H1 (cell line): ENCODE results near the gene UBE2H. TPM values are rescaled to one million over a fixed set of nuclear protein-coding genes. Genes with fewer than 3 reads are reported as not detected.

Source experiments
- CTCF ChIA-PET: fragments of 300-600 bp; sonication (Branson Sonifier 250); formaldehyde crosslinking; loops from one replicate; lab custom pipeline; 2021; ENCODE audit not compliant: partially characterized antibody; lab: Charles Lee
- POLR2A ChIA-PET: fragments of 300-600 bp; sonication (Branson Sonifier 250); formaldehyde crosslinking; loops from one replicate; lab custom pipeline; 2021; ENCODE audit warnings: inconsistent platforms; ENCODE audit not compliant: partially characterized antibody; lab: Charles Lee
- DNase-seq, 2 experiments: peaks; one replicate each; pipeline versions ENCODE4 v3.0.0 to v3.0.0-alpha.2; 2010 to 2022; ENCODE audit warnings: low spot score in 2 of 2, low read depth in 1 of 2, mixed read lengths in 1 of 2
- FAIRE-seq: peaks from 2 replicates; lab custom pipeline; 2011; peaks lifted over from hg19 to GRCh38; lab: Jason Lieb, UNC
- H2AFZ ChIP-seq: 2 replicates; pipeline ENCODE4 v1.8.1; 2012; ENCODE audit warnings: low read length, inconsistent platforms
- H2AK5ac ChIP-seq: 2 replicates; pipeline ENCODE4 v1.6.1; 2013; ENCODE audit warnings: low read depth, low read length
- H2BK120ac ChIP-seq: replicated peaks from 2 replicates; pipeline ENCODE3; 2013; ENCODE audit warnings: low read depth, low read length, inconsistent platforms
- H2BK12ac ChIP-seq: 2 replicates; pipeline ENCODE4 v1.6.1; 2013; ENCODE audit warnings: low read depth, low read length
- H2BK15ac ChIP-seq: 2 replicates; pipeline ENCODE4 v1.6.1; 2013; ENCODE audit warnings: low read length
- H2BK20ac ChIP-seq: 2 replicates; pipeline ENCODE4 v1.6.1; 2013; ENCODE audit warnings: low read length
- H2BK5ac ChIP-seq: 2 replicates; pipeline ENCODE4 v1.6.1; 2013; ENCODE audit warnings: low read depth, low read length
- H3K14ac ChIP-seq: 2 replicates; pipeline ENCODE4 v1.6.1; 2013; ENCODE audit warnings: inconsistent platforms; ENCODE audit not compliant: insufficient read length
- H3K18ac ChIP-seq: 2 replicates; pipeline ENCODE4 v1.6.1; 2013; ENCODE audit warnings: low read length; ENCODE audit errors: extremely low read depth
- H3K23ac ChIP-seq: 2 replicates; pipeline ENCODE4 v1.6.1; 2013; ENCODE audit warnings: inconsistent platforms; ENCODE audit not compliant: insufficient read length
- H3K23me2 ChIP-seq: 2 replicates; pipeline ENCODE4 v1.6.1; 2013; ENCODE audit warnings: low read depth, low read length
- H3K27ac ChIP-seq: 2 replicates; pipeline ENCODE4 v1.6.1; 2011; ENCODE audit warnings: low read depth, low read length, inconsistent platforms
- H3K27me3 ChIP-seq, 4 experiments: replicated peaks in 1 of 4; 1 replicate in 1 of 4; 2 replicates in 3 of 4; pipeline versions ENCODE4 v1.6.1 to v1.8.1; 2011 to 2013; ENCODE audit warnings: low read length in 3 of 4, mild to moderate bottlenecking in 3 of 4, inconsistent platforms in 2 of 4, mixed read lengths in 2 of 4, moderate library complexity in 1 of 4; ENCODE audit not compliant: control insufficient read depth in 3 of 4, insufficient read depth in 3 of 4; ENCODE audit errors: extremely low read depth in 1 of 4
- H3K36me3 ChIP-seq, 4 experiments: 2 replicates each; pipeline versions ENCODE4 v1.6.1 to v1.8.1; 2011 to 2013; ENCODE audit warnings: mild to moderate bottlenecking in 4 of 4, low read length in 3 of 4, moderate library complexity in 2 of 4, control low read depth in 1 of 4, inconsistent platforms in 1 of 4; ENCODE audit not compliant: insufficient read depth in 4 of 4, control insufficient read depth in 2 of 4
- H3K4ac ChIP-seq: replicated peaks from 2 replicates; pipeline ENCODE3; 2013; ENCODE audit warnings: low read length, low read depth, mixed read lengths, inconsistent platforms; ENCODE audit not compliant: insufficient read length
- H3K4me1 ChIP-seq, 4 experiments: replicated peaks in 1 of 4; 1 replicate in 1 of 4; 2 replicates in 3 of 4; pipeline versions ENCODE4 v1.6.1 to v1.8.1; 2011 to 2013; ENCODE audit warnings: low read length in 3 of 4, inconsistent platforms in 2 of 4, mixed read lengths in 1 of 4; ENCODE audit not compliant: insufficient read depth in 4 of 4, control insufficient read depth in 3 of 4
- H3K4me2 ChIP-seq, 2 experiments: 2 replicates each; pipeline versions ENCODE4 v1.6.1 to v1.8.1; 2011 to 2013; ENCODE audit warnings: low read depth in 2 of 2, low read length in 2 of 2, control low read depth in 1 of 2, inconsistent platforms in 1 of 2, mild to moderate bottlenecking in 1 of 2; ENCODE audit not compliant: insufficient read depth in 1 of 2
- H3K4me3 ChIP-seq, 4 experiments: fragments of 200-600, 300-600 bp in 1 of 4; sonication (generic), shearing (Covaris generic), sonication (Bioruptor Twin) in 1 of 4; 2 replicates each; pipeline versions ENCODE4 v1.5.1 to v1.8.1; 2011 to 2016; ENCODE audit warnings: low read length in 4 of 4, low read depth in 3 of 4, control low read depth in 2 of 4, inconsistent platforms in 2 of 4, mild to moderate bottlenecking in 2 of 4, mixed read lengths in 1 of 4, moderate library complexity in 1 of 4; ENCODE audit not compliant: insufficient read depth in 2 of 4; ENCODE audit errors: extremely low read depth in 1 of 4
- H3K56ac ChIP-seq: replicated peaks from 2 replicates; pipeline ENCODE3; 2013; ENCODE audit warnings: low read depth, mild to moderate bottlenecking, mixed read lengths, low read length, inconsistent platforms; ENCODE audit not compliant: insufficient read length
- H3K79me1 ChIP-seq: 2 replicates; pipeline ENCODE4 v1.6.1; 2013; ENCODE audit warnings: low read depth, low read length, control low read depth
- H3K79me2 ChIP-seq, 2 experiments: 2 replicates each; pipeline versions ENCODE4 v1.6.1 to v1.8.1; 2012 to 2013; ENCODE audit warnings: low read length in 2 of 2, mild to moderate bottlenecking in 2 of 2, inconsistent platforms in 1 of 2; ENCODE audit not compliant: insufficient read depth in 2 of 2, control insufficient read depth in 1 of 2
- H3K9ac ChIP-seq, 4 experiments: replicated peaks in 1 of 4; 1 replicate in 1 of 4; 2 replicates in 3 of 4; pipeline versions ENCODE4 v1.6.1 to v1.8.1; 2011 to 2013; ENCODE audit warnings: low read depth in 3 of 4, low read length in 3 of 4, control low read depth in 2 of 4, mild to moderate bottlenecking in 2 of 4, moderate library complexity in 2 of 4, inconsistent platforms in 1 of 4; ENCODE audit errors: extremely low read depth in 1 of 4
- H3K9me3 ChIP-seq, 2 experiments: 2 replicates each; pipeline versions ENCODE4 v1.6.1 to v1.8.1; 2012 to 2013; ENCODE audit warnings: mild to moderate bottlenecking in 2 of 2, moderate library complexity in 2 of 2, control low read depth in 1 of 2, inconsistent platforms in 1 of 2, low read depth in 1 of 2, low read length in 1 of 2, mixed read lengths in 1 of 2; ENCODE audit not compliant: insufficient read depth in 2 of 2
- H4K20me1 ChIP-seq, 2 experiments: replicated peaks in 1 of 2; 2 replicates each; pipeline versions ENCODE3 to v1.8.1; 2011 to 2013; ENCODE audit warnings: inconsistent platforms in 2 of 2, low read length in 2 of 2, mild to moderate bottlenecking in 1 of 2; ENCODE audit not compliant: insufficient read depth in 2 of 2, control insufficient read depth in 1 of 2
- H4K5ac ChIP-seq: 2 replicates; pipeline ENCODE4 v1.6.1; 2013; ENCODE audit warnings: low read length, low read depth, mixed read lengths, inconsistent platforms; ENCODE audit not compliant: insufficient read length
- H4K8ac ChIP-seq: 2 replicates; pipeline ENCODE4 v1.8.0; 2013; ENCODE audit warnings: mild to moderate bottlenecking, moderate library complexity, low read length, inconsistent platforms; ENCODE audit not compliant: insufficient read depth; ENCODE audit errors: extremely low read depth
- H4K91ac ChIP-seq: replicated peaks from 2 replicates; pipeline ENCODE3; 2013; ENCODE audit warnings: low read length, mixed read lengths, inconsistent platforms; ENCODE audit not compliant: insufficient read length
- EGR1 ChIP-seq: IDR thresholded peaks from 2 replicates; pipeline ENCODE4 v1.6.1; 2011; ENCODE audit warnings: low read depth, low read length, borderline replicate concordance
- EZH2 ChIP-seq: fragments of 200-600 bp; sonication (generic); IDR thresholded peaks from 2 replicates; pipeline ENCODE4 v1.7.1; 2012; ENCODE audit warnings: low read depth, mild to moderate bottlenecking, moderate library complexity, low read length, inconsistent platforms; ENCODE audit not compliant: severe bottlenecking
- GTF2F1 ChIP-seq: IDR thresholded peaks from 2 replicates; pipeline ENCODE4 v1.6.1; 2012; ENCODE audit warnings: low read depth, low read length, improper control_type of control experiment, borderline replicate concordance
- KDM5A ChIP-seq: fragments of 200-600 bp; IDR thresholded peaks from 2 replicates; pipeline ENCODE4 v1.7.1; 2012; ENCODE audit warnings: mild to moderate bottlenecking, low read length, inconsistent platforms, mixed read lengths
- NANOG ChIP-seq: IDR thresholded peaks from 2 replicates; pipeline ENCODE4 v1.6.1; 2011; ENCODE audit warnings: low read length, low read depth, mild to moderate bottlenecking, inconsistent platforms; ENCODE audit not compliant: insufficient read depth, poor library complexity, severe bottlenecking
- NRF1 ChIP-seq: IDR thresholded peaks from 2 replicates; pipeline ENCODE4 v1.6.1; 2011; ENCODE audit warnings: mild to moderate bottlenecking, low read depth, low read length, improper control_type of control experiment
- SIRT6 ChIP-seq: IDR thresholded peaks from one replicate; pipeline ENCODE4 v1.7.1; 2012; ENCODE audit warnings: low read length, inconsistent platforms
- SIX5 ChIP-seq: IDR thresholded peaks from 2 replicates; pipeline ENCODE4 v1.6.1; 2011; ENCODE audit warnings: mild to moderate bottlenecking, low read depth, low read length
- YY1 ChIP-seq: IDR thresholded peaks from 2 replicates; pipeline ENCODE4 v1.6.1; 2011; ENCODE audit warnings: low read depth, mild to moderate bottlenecking, low read length
- ZNF274 ChIP-seq: IDR thresholded peaks from 2 replicates; pipeline ENCODE4 v1.7.0; 2012; ENCODE audit warnings: low read length, borderline replicate concordance; ENCODE audit errors: extremely low read depth
- WGBS, 2 experiments: shearing (Covaris generic) in 1 of 2; methylation state at CpG; one replicate each; pipeline versions ENCODE4 v1.1.6 to v1.1.7; 2013 to 2015; ENCODE audit warnings: low lambda C conversion rate in 2 of 2, mixed read lengths in 2 of 2, inconsistent platforms in 1 of 2, low coverage in 1 of 2, missing lambda C conversion rate in 1 of 2; ENCODE audit not compliant: insufficient replicate concordance in 2 of 2, insufficient coverage in 1 of 2, insufficient read length in 1 of 2; ENCODE audit errors: extremely low coverage in 1 of 2, missing lambda C conversion rate in 1 of 2; 5-methylcytosine and 5-hydroxymethylcytosine counted together
- polyA plus RNA-seq, 7 experiments: library from polyadenylated mRNA; depleted of rRNA in 3 of 7; stranded (reverse) in 5 of 7; unstranded in 2 of 7; fragments of >200 nt in 5 of 7; fragments of 200-250 nt in 2 of 7; gene quantifications; 1 replicate in 5 of 7; 2 replicates in 1 of 7; 4 replicates in 1 of 7; pipeline versions ENCODE4 v1.2.1 to v1.2.3, GENCODE V29; 2011 to 2013; ENCODE audit warnings: missing spikeins in 2 of 7, mixed read lengths in 2 of 7
- total RNA-seq: library from RNA; stranded (reverse); fragmentation: NEBNext Ultra II Directional; extraction: Animal tissue kit (Norgen Biotek cat#: 25700); gene quantifications from 2 replicates; pipeline ENCODE4 v1.2.1, GENCODE V29; 2021
- TF ChIP-seq, protein P1 (sequence below): IDR thresholded peaks from 2 replicates; pipeline ENCODE4 v1.6.1; 2012; ENCODE audit warnings: inconsistent platforms

UBE2H gene
- total and polyA plus RNA-seq, 2 of the 8 experiments (the other 6 are each of a cell fraction or from before 2014, with no cell fraction given), result 30.6 to 62.2 TPM

DNA sequence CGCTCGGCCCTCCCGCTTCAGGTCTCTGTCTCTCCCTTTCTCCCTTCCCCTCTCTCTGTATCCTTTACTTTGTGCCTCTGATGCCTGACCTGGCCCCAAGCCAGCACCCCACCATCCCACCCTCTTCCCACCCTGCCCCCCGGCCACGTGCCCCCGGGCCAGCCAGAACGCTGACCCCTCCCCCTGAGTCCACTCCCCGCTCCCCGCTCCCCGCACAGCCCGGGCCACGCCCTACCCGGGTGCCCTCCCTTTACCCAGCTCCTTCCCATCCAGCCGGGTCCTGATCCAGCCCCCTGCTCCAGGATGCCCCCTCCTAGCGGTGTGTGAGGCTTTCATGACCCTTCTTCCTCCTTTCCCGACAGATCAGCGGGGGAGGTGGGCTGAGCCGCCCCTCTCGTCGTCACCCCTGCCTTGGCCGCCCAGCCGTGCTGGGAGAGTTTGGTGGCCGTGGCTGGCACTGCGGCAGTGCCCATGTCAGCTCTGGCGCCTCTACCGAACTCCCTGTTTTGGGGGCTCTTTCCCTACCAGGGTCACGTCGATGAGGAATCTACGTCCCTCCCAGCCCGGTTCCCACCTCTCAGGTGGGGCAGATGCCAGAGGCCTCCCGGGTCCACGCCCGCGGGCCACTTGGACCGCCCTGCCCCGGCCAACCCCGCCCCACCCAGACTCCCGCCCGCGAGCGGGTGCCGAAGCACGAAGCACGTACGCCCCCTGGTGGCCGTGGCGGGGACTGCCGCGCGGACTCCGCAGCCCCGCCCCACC is 127.4 kb downstream of the UBE2H start:
- Histone ChIP-seq H2BK120ac (no peak overlapping the region), H3K9ac (peak overlapping the region in 3 of 4 experiments; percentile 4 to 67 (median 9); a peak in 4 of 7 replicates), H3K9me3 (no peaks in the 10 kb centered on the region), H2BK15ac (no peak overlapping the region), H3K4me2 (peak overlapping the region; percentile 51 to 98), H3K23me2 (peaks cover 3% of the 10 kb centered on the region), H3K27ac (no peak overlapping the region), H3K4me3 (peak overlapping the region; percentile 57 to 91 (median 87)), H2BK5ac (peak overlapping the region; percentile 83; the same call in 1 of the 2 replicates), H3K23ac (no peak overlapping the region), H3K4me1 (peaks cover 0 to 19% (median 8%) of the 10 kb centered on the region in 4 experiments; a peak in 6 of 7 replicates), H3K14ac (no peak overlapping the region), H4K20me1 (no peaks in the 10 kb centered on the region), H2BK20ac (no peak overlapping the region), H4K5ac (peak overlapping the region; percentile 24), H2AK5ac (no peak overlapping the region), H3K36me3 (no peaks in the 10 kb centered on the region), H4K91ac (peak overlapping the region; percentile 52), H3K79me1 (no peaks in the 10 kb centered on the region), H3K4ac (no peak overlapping the region), H2AFZ (peak overlapping the region; percentile 89; the same call in 1 of the 2 replicates), H3K79me2 (no peaks in the 10 kb centered on the region), H2BK12ac (peak overlapping the region; percentile 95; the same call in 1 of the 2 replicates), H3K18ac (peak overlapping the region; percentile 93), H4K8ac (peak overlapping the region; percentile 73; the same call in 1 of the 2 replicates), H3K27me3 (no peaks in the 10 kb centered on the region), H3K56ac (no peak overlapping the region)
- 0% methylated on average over 8 of the region's 52 CpGs; no CpG with 5 or more reads in 1 of the 2 experiments for WGBS, 2 experiments
- ChIA-PET CTCF (interaction anchor here (0.6 to 8.8 kb wide), 59 partner anchors 10 to 751 kb away, joined by 3 to 141 read pairs (median 4); partner anchors contain the start of gene STRIP2), POLR2A (interaction anchor here (0.8 to 5.6 kb wide), 16 partner anchors 12 to 189 kb away, joined by 3 to 36 read pairs (median 3); no protein-coding TSS in a partner anchor)
- FAIRE-seq (no peak), DNase-seq (peak in 1 of 2 experiments; percentile 99)
- TF ChIP-seq YY1, result no peak
- no peak for TF ChIP-seq GTF2F1
- no peak for TF ChIP-seq NRF1
- no peak for TF ChIP-seq NANOG
- no peak for TF ChIP-seq ZNF274
- TF ChIP-seq EZH2, result no peak
- TF ChIP-seq EGR1, result no peak; the same call in 1 of the 2 replicates
- no peak for TF ChIP-seq KDM5A
- no peak for TF ChIP-seq SIX5
- no peak for TF ChIP-seq SIRT6
- TF ChIP-seq, protein P1, sequence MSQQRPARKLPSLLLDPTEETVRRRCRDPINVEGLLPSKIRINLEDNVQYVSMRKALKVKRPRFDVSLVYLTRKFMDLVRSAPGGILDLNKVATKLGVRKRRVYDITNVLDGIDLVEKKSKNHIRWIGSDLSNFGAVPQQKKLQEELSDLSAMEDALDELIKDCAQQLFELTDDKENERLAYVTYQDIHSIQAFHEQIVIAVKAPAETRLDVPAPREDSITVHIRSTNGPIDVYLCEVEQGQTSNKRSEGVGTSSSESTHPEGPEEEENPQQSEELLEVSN, result no peak
